ENCODE results near the gene RAB4A. TPM values are rescaled to one million over a fixed set of nuclear protein-coding genes. Genes with fewer than 3 reads are reported as not detected.
"Not testable (repeated sequence)": the region's sequence is repeated elsewhere in the genome, so short reads cannot be mapped to it uniquely, and the experiment has no call there.

Gene RAB4A
- total and polyA plus RNA-seq, 12 donors: 15.7 to 131 (median 112) TPM

GRCh38 chr1:229325401-229325800 is 54.5 kb downstream of the RAB4A start:
- Histone ChIP-seq H3K4me3 (no peak overlapping the region), H3K27ac (peak overlapping the region in 1 of 10 donors; percentile 59), H3K4me1 (peaks cover 0 to 19% (median 0%) of the 10 kb centered on the region in 9 donors), H3K9me3 (no peaks in the 10 kb centered on the region), H3K27me3 (no peaks in the 10 kb centered on the region), H3K36me3 (peaks cover 0 to 85% (median 19%) of the 10 kb centered on the region in 9 donors)
- DNase-seq (no peak), ATAC-seq (no peak)
- TF ChIP-seq, protein P1, sequence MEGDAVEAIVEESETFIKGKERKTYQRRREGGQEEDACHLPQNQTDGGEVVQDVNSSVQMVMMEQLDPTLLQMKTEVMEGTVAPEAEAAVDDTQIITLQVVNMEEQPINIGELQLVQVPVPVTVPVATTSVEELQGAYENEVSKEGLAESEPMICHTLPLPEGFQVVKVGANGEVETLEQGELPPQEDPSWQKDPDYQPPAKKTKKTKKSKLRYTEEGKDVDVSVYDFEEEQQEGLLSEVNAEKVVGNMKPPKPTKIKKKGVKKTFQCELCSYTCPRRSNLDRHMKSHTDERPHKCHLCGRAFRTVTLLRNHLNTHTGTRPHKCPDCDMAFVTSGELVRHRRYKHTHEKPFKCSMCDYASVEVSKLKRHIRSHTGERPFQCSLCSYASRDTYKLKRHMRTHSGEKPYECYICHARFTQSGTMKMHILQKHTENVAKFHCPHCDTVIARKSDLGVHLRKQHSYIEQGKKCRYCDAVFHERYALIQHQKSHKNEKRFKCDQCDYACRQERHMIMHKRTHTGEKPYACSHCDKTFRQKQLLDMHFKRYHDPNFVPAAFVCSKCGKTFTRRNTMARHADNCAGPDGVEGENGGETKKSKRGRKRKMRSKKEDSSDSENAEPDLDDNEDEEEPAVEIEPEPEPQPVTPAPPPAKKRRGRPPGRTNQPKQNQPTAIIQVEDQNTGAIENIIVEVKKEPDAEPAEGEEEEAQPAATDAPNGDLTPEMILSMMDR (IDR thresholded peaks at IDR 0.05): no peak
- WGBS, 2 donors: 82 to 93% methylated on average over 2 of the region's 2 CpGs
- intact Hi-C loops (cut with DNase I): no loop called here

DNA sequence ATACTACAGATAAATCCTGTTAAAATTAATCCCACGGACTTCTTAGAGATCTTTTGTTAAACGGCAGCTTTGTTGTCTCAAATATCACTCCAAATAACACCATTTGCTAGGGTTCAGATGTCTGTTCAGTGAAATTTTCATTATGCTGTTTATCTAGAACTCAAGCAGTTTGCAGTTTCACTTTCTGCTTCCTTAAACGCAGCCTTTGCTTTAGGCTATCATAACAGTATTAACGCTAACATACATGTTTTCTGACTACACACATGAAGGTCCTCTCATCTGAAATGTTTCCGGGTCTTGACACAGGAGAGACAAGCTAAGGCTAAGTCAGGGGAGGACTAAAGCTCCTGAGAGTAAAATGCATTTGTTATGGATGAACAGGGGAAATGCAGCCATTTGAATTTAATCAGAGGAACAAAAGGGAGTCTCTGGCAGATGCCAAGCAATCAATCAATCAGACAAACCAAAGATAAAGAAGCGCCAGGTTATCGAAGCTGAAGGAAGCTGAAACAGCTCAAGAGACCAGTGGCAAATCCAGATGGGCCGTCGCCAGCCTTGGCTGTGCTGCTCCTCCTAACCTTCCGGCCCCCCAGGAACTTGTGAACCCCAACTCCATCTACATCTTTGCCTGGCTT is 55.1 kb downstream of the RAB4A start:
- intact Hi-C loops (cut with DNase I): no loop called here
- peak overlapping the region in 1 of 10 donors; percentile 59 for H3K27ac ChIP-seq
- TF ChIP-seq, protein P1 (IDR thresholded peaks at IDR 0.05): no peak
- H3K4me1 ChIP-seq: peaks cover 0 to 19% (median 0%) of the 10 kb centered on the region in 9 donors
- H3K27me3 ChIP-seq: no peaks in the 10 kb centered on the region
- DNase-seq (no peak), ATAC-seq (no peak)
- no peaks in the 10 kb centered on the region for H3K9me3 ChIP-seq
- H3K36me3 ChIP-seq: peaks cover 0 to 79% (median 16%) of the 10 kb centered on the region in 9 donors
- 74 to 87% methylated on average over 10 of the region's 10 CpGs for WGBS, 2 donors
- no peak overlapping the region for H3K4me3 ChIP-seq

DNA sequence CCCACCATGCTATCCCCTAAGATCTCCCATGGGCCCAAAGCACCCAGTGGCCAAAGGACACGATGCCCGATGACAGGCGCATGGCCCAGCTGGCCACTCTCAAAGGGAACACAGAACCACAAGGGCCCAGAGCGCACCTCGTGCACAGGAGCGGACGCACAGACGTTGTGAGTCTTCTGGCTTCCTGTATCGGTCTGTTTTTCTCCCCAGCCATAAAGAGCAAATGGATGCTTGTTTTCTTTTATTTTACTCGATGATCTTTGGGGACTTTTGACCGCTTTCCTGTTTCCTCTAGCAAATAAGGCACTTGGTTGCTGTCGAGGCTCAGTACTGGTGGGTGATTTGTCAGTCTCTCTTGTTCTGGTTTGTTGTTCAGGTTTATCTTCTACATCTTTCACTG is 55.7 kb downstream of the RAB4A start:
- TF ChIP-seq, protein P1 (IDR thresholded peaks at IDR 0.05): no peak

DNA sequence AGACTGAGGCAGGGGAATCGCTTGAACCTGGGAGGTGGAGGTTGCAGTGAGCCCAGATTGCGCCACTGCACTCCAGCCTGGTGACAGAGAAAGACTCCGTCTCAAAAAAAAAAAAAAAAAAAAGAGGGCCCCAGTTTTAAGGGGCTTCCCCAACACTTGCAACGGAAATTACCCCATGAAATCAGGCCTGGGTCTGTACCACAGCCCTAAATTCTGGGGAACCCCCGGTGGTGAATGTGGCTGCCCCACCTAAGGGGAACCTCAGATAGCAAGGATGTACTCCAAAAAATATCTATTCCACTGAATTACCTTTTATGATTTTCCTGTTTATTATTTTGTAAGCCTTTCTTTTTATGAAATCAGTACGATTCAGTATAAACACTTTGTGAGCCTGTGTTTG is 56.9 kb downstream of the RAB4A start:
- H3K4me3 ChIP-seq; DNase-seq; intact Hi-C loops (cut with DNase I); H3K27me3 ChIP-seq; H3K9me3 ChIP-seq; ATAC-seq; H3K27ac ChIP-seq: not testable (repeated sequence)
- WGBS, 2 donors: 94 to 95% methylated on average over 6 of the region's 6 CpGs
- Histone ChIP-seq H3K4me1 (peaks cover 0 to 19% (median 0%) of the 10 kb centered on the region in 9 donors), H3K36me3 (peaks cover 0 to 61% (median 15%) of the 10 kb centered on the region in 9 donors)

More for the DNA sequence above, 55.7 kb downstream of the RAB4A start:
- peak overlapping the region in 1 of 10 donors; percentile 59 for H3K27ac ChIP-seq
- DNase-seq (no peak), ATAC-seq (no peak)
- no peaks in the 10 kb centered on the region for H3K27me3 ChIP-seq
- H3K36me3 ChIP-seq: peaks cover 0 to 73% (median 16%) of the 10 kb centered on the region in 9 donors
- 92 to 93% methylated on average over 12 of the region's 12 CpGs for WGBS, 2 donors
- intact Hi-C loops (cut with DNase I): no loop called here
- H3K4me1 ChIP-seq: peaks cover 0 to 19% (median 0%) of the 10 kb centered on the region in 9 donors
- H3K4me3 ChIP-seq: no peak overlapping the region
- no peaks in the 10 kb centered on the region for H3K9me3 ChIP-seq

Measured in heart right ventricle (tissue), 16 donors.